Activated naive CD8-positive, alpha-beta T cell treated with anti-CD3 and anti-CD28 coated beads, Interleukin-2, amount 10 ng/mL, durations not matched to agents 7 days and 5 days (primary cell): Measurements from ENCODE around the gene CNTN4. TPM values are rescaled to one million over a fixed set of nuclear protein-coding genes. Genes with fewer than 3 reads are reported as not detected.

ENCODE experiments used
- ATAC-seq: fragments of 150-1000 bp; cut with Tn5 transposase; one replicate; pipeline ENCODE4 v1.10.0; 2021; ENCODE audit warnings: low read depth, moderate library complexity
- POLR2A ChIA-PET: fragments of 350-600 bp; sonication (Branson Sonifier 250); formaldehyde crosslinking; loops from one replicate; lab custom pipeline; 2021; ENCODE audit warnings: antibody characterized with exemption; lab: Charles Lee
- DNase-seq: peaks from one replicate; pipeline ENCODE4 v3.0.0; 2021
- H3K27ac Mint-ChIP-seq: one replicate; pipeline ENCODE4 v1.8.0; 2022; ENCODE audit warnings: mild to moderate bottlenecking, mixed read lengths
- H3K27me3 Mint-ChIP-seq: one replicate; pipeline ENCODE4 v1.8.0; 2022; ENCODE audit warnings: mild to moderate bottlenecking, moderate library complexity, mixed read lengths
- H3K36me3 Mint-ChIP-seq: one replicate; pipeline ENCODE4 v1.8.0; 2021; ENCODE audit warnings: mild to moderate bottlenecking, mixed read lengths
- H3K4me1 Mint-ChIP-seq: one replicate; pipeline ENCODE4 v1.8.0; 2021; ENCODE audit warnings: mixed read lengths
- H3K4me3 Mint-ChIP-seq: one replicate; pipeline ENCODE4 v1.8.0; 2022; ENCODE audit warnings: mild to moderate bottlenecking, moderate library complexity, mixed read lengths
- H3K9me3 Mint-ChIP-seq: one replicate; pipeline ENCODE4 v1.8.0; 2021; ENCODE audit warnings: mixed read lengths
- total RNA-seq, 2 experiments: library from RNA; stranded (reverse); gene quantifications; one replicate each; pipeline ENCODE4 v1.2.3, GENCODE V29; 2021

Gene CNTN4
- total RNA-seq, 2 experiments from 2014 or later, result not detected

GRCh38 chr3:2995195-2995594 is 896.5 kb downstream of the CNTN4 start:
- no peaks in the 10 kb centered on the region for H3K36me3 Mint-ChIP-seq
- POLR2A ChIA-PET, result no interaction called here
- H3K27ac Mint-ChIP-seq, result no peak overlapping the region
- no peak overlapping the region for H3K4me3 Mint-ChIP-seq
- H3K9me3 Mint-ChIP-seq, result no peaks in the 10 kb centered on the region
- ATAC-seq, result no peak
- no peaks in the 10 kb centered on the region for H3K27me3 Mint-ChIP-seq
- DNase-seq, result no peak
- peaks cover 1% of the 10 kb centered on the region for H3K4me1 Mint-ChIP-seq

GRCh38 chr3:3005146-3005744 is 906.6 kb downstream of the CNTN4 start:
- H3K4me3 Mint-ChIP-seq, result no peak overlapping the region
- POLR2A ChIA-PET, result no interaction called here
- H3K27me3 Mint-ChIP-seq, result no peaks in the 10 kb centered on the region
- no peaks in the 10 kb centered on the region for H3K4me1 Mint-ChIP-seq
- no peaks in the 10 kb centered on the region for H3K36me3 Mint-ChIP-seq
- H3K9me3 Mint-ChIP-seq, result no peaks in the 10 kb centered on the region
- ATAC-seq (no peak), DNase-seq (no peak)
- H3K27ac Mint-ChIP-seq, result no peak overlapping the region

- H3K36me3 Mint-ChIP-seq, result no peaks in the 10 kb centered on the region
- no peak for ATAC-seq
- H3K9me3 Mint-ChIP-seq, result no peaks in the 10 kb centered on the region
- POLR2A ChIA-PET, result no interaction called here
- peaks cover 36% of the 10 kb centered on the region for H3K27me3 Mint-ChIP-seq
- no peak for DNase-seq
- H3K4me3 Mint-ChIP-seq, result no peak overlapping the region
- no peaks in the 10 kb centered on the region for H3K4me1 Mint-ChIP-seq
- no peak overlapping the region for H3K27ac Mint-ChIP-seq
These were observed 914.8 kb downstream of the CNTN4 start for GRCh38 chr3:3013317-3014052.

GRCh38 chr3:3015185-3016089 is 916.8 kb downstream of the CNTN4 start:
- ATAC-seq, result no peak
- H3K4me1 Mint-ChIP-seq, result no peaks in the 10 kb centered on the region
- H3K4me3 Mint-ChIP-seq, result no peak overlapping the region
- POLR2A ChIA-PET, result no interaction called here
- no peaks in the 10 kb centered on the region for H3K9me3 Mint-ChIP-seq
- peaks cover 39% of the 10 kb centered on the region for H3K27me3 Mint-ChIP-seq
- no peak for DNase-seq
- no peak overlapping the region for H3K27ac Mint-ChIP-seq
- H3K36me3 Mint-ChIP-seq, result no peaks in the 10 kb centered on the region

GRCh38 chr3:3016226-3016625 is 917.6 kb downstream of the CNTN4 start:
- Mint-ChIP-seq H3K4me1 (no peaks in the 10 kb centered on the region), H3K27ac (no peak overlapping the region), H3K36me3 (no peaks in the 10 kb centered on the region), H3K4me3 (no peak overlapping the region), H3K9me3 (no peaks in the 10 kb centered on the region), H3K27me3 (peaks cover 43% of the 10 kb centered on the region)
- ATAC-seq, result no peak
- DNase-seq, result no peak
- POLR2A ChIA-PET, result no interaction called here

GRCh38 chr3:3020209-3020608 is 921.5 kb downstream of the CNTN4 start:
- DNase-seq (no peak), ATAC-seq (no peak)
- POLR2A ChIA-PET, result no interaction called here
- Mint-ChIP-seq H3K9me3 (no peaks in the 10 kb centered on the region), H3K27ac (no peak overlapping the region), H3K4me1 (no peaks in the 10 kb centered on the region), H3K36me3 (no peaks in the 10 kb centered on the region), H3K27me3 (peaks cover 39% of the 10 kb centered on the region), H3K4me3 (no peak overlapping the region)

- H3K4me3 Mint-ChIP-seq, result no peak overlapping the region
- no peak overlapping the region for H3K27ac Mint-ChIP-seq
- H3K27me3 Mint-ChIP-seq, result peaks cover 18% of the 10 kb centered on the region
- POLR2A ChIA-PET, result no interaction called here
- no peak for ATAC-seq
- H3K36me3 Mint-ChIP-seq, result no peaks in the 10 kb centered on the region
- peaks cover 2% of the 10 kb centered on the region for H3K9me3 Mint-ChIP-seq
- DNase-seq, result no peak
- peaks cover 6% of the 10 kb centered on the region for H3K4me1 Mint-ChIP-seq
These were observed 924.6 kb downstream of the CNTN4 start for GRCh38 chr3:3023111-3023745.

GRCh38 chr3:3027976-3028567 is 929.4 kb downstream of the CNTN4 start:
- DNase-seq (no peak), ATAC-seq (peak; percentile 86)
- peak overlapping the region; percentile 75 for H3K27ac Mint-ChIP-seq
- POLR2A ChIA-PET, result no interaction called here
- peaks cover 4% of the 10 kb centered on the region for H3K27me3 Mint-ChIP-seq
- no peaks in the 10 kb centered on the region for H3K36me3 Mint-ChIP-seq
- H3K4me1 Mint-ChIP-seq, result peaks cover 9% of the 10 kb centered on the region
- H3K4me3 Mint-ChIP-seq, result peak overlapping the region; percentile 55
- H3K9me3 Mint-ChIP-seq, result peaks cover 2% of the 10 kb centered on the region

GRCh38 chr3:3031326-3031725 is 932.7 kb downstream of the CNTN4 start:
- Mint-ChIP-seq H3K9me3 (peaks cover 2% of the 10 kb centered on the region), H3K4me1 (peaks cover 9% of the 10 kb centered on the region), H3K36me3 (no peaks in the 10 kb centered on the region), H3K4me3 (no peak overlapping the region), H3K27me3 (peaks cover 6% of the 10 kb centered on the region), H3K27ac (no peak overlapping the region)
- ATAC-seq, result no peak
- POLR2A ChIA-PET, result no interaction called here
- DNase-seq, result no peak

- Mint-ChIP-seq H3K36me3 (no peaks in the 10 kb centered on the region), H3K4me1 (no peaks in the 10 kb centered on the region), H3K9me3 (no peaks in the 10 kb centered on the region), H3K27me3 (peaks cover 9% of the 10 kb centered on the region), H3K27ac (no peak overlapping the region), H3K4me3 (no peak overlapping the region)
- no peak for DNase-seq
- no peak for ATAC-seq
- POLR2A ChIA-PET, result no interaction called here
These were observed 938.5 kb downstream of the CNTN4 start for GRCh38 chr3:3037156-3037555.

GRCh38 chr3:3038201-3038991 is 939.7 kb downstream of the CNTN4 start:
- Mint-ChIP-seq H3K36me3 (no peaks in the 10 kb centered on the region), H3K9me3 (no peaks in the 10 kb centered on the region), H3K27ac (no peak overlapping the region), H3K4me3 (no peak overlapping the region), H3K27me3 (peaks cover 9% of the 10 kb centered on the region), H3K4me1 (no peaks in the 10 kb centered on the region)
- ATAC-seq (no peak), DNase-seq (no peak)
- POLR2A ChIA-PET, result no interaction called here

- DNase-seq (no peak), ATAC-seq (no peak)
- H3K27ac Mint-ChIP-seq, result no peak overlapping the region
- no peaks in the 10 kb centered on the region for H3K9me3 Mint-ChIP-seq
- H3K4me3 Mint-ChIP-seq, result no peak overlapping the region
- POLR2A ChIA-PET, result no interaction called here
- no peaks in the 10 kb centered on the region for H3K4me1 Mint-ChIP-seq
- no peaks in the 10 kb centered on the region for H3K27me3 Mint-ChIP-seq
- no peaks in the 10 kb centered on the region for H3K36me3 Mint-ChIP-seq
These were observed 955.3 kb downstream of the CNTN4 start for GRCh38 chr3:3053974-3054373.
